HG02678 (cell line): ENCODE data around the gene MCTP1.

Source experiments
- ATAC-seq: cut with Tn5 transposase; IDR thresholded peaks from one replicate; pipeline ENCODE4 v1.9.1; 2021; ENCODE audit warnings: mild to moderate bottlenecking, moderate library complexity; ENCODE audit not compliant: unreplicated experiment

Gene MCTP1

GRCh38 chr5:95080441-95080840 is 204.5 kb downstream of the MCTP1 start:
- ATAC-seq, result no peak

GRCh38 chr5:95080030-95080429 is 204.9 kb downstream of the MCTP1 start:
- ATAC-seq, result no peak

- ATAC-seq, result no peak
Observed at GRCh38 chr5:95078868-95079267, 206.0 kb downstream of the MCTP1 start.

- no peak for ATAC-seq
Observed at GRCh38 chr5:95076395-95077185, 208.3 kb downstream of the MCTP1 start.

- ATAC-seq, result peak; percentile 50
Observed at GRCh38 chr5:95075111-95075510, 209.8 kb downstream of the MCTP1 start.

- ATAC-seq, result no peak
Observed at GRCh38 chr5:95072281-95072680, 212.6 kb downstream of the MCTP1 start.

GRCh38 chr5:95070866-95071265 is 214.0 kb downstream of the MCTP1 start:
- no peak for ATAC-seq

- ATAC-seq, result no peak
Observed at GRCh38 chr5:95070453-95070852, 214.4 kb downstream of the MCTP1 start.

- ATAC-seq, result no peak
Observed at GRCh38 chr5:95069948-95070347, 214.9 kb downstream of the MCTP1 start.

- no peak for ATAC-seq
Observed at GRCh38 chr5:95069021-95069420, 215.9 kb downstream of the MCTP1 start.

- peak; percentile 56 for ATAC-seq
Observed at GRCh38 chr5:95068289-95068910, 216.5 kb downstream of the MCTP1 start.

- ATAC-seq, result no peak
Observed at GRCh38 chr5:95066048-95066447, 218.8 kb downstream of the MCTP1 start.

- no peak for ATAC-seq
Observed at GRCh38 chr5:95063492-95063891, 221.4 kb downstream of the MCTP1 start.

GRCh38 chr5:95060098-95060497 is 224.8 kb downstream of the MCTP1 start:
- peak; percentile 41 for ATAC-seq

- peak; percentile 19 for ATAC-seq
Observed at GRCh38 chr5:95059636-95060035, 225.3 kb downstream of the MCTP1 start.

- ATAC-seq, result peak; percentile 58
Observed at GRCh38 chr5:95057615-95058014, 227.3 kb downstream of the MCTP1 start.

GRCh38 chr5:95053253-95053652 is 231.6 kb downstream of the MCTP1 start:
- no peak for ATAC-seq

- no peak for ATAC-seq
Observed at GRCh38 chr5:95050708-95051107, 234.2 kb downstream of the MCTP1 start.

- no peak for ATAC-seq
Observed at GRCh38 chr5:95048628-95049027, 236.3 kb downstream of the MCTP1 start.

- ATAC-seq, result no peak
Observed at GRCh38 chr5:95045181-95045965, 239.5 kb downstream of the MCTP1 start.

GRCh38 chr5:95044096-95044495 is 240.8 kb downstream of the MCTP1 start:
- ATAC-seq, result no peak

GRCh38 chr5:95043648-95044047 is 241.2 kb downstream of the MCTP1 start:
- no peak for ATAC-seq
